Measurements from ENCODE around the gene TIMELESS.
"Not testable (repeated sequence)": the region's sequence is repeated elsewhere in the genome, so short reads cannot be mapped to it uniquely, and the experiment has no call there.

Gene TIMELESS

GRCh38 chr12:56462565-56462964 lies 13.3 kb upstream of the TIMELESS start:
- DNase-seq (ENCODE audit: low spot score) = no peak

- DNase-seq (ENCODE audit: low spot score) = peak; percentile 33
Observed at GRCh38 chr12:56461235-56462159, 12.3 kb upstream of the TIMELESS start.

DNA sequence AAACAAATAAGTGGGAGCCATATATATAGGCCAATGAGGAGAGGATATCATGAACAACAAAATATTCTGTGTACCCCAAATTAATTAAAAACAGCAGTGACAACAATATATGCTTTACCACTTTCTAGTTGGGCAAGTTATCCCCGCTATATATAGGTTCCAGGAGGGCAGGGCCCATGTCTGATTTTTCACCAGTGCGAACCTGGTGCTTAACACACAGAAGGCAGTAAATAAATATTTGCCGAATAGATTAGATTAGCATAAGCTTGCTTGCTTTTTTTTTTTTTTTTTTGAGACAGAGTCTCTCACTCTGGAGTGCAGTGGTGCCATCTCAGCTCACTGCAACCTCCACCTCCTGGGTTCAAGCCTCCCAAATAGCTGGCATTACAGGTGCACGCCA lies 8.6 kb upstream of the TIMELESS start:
- no peak for DNase-seq (ENCODE audit: low spot score)

DNA sequence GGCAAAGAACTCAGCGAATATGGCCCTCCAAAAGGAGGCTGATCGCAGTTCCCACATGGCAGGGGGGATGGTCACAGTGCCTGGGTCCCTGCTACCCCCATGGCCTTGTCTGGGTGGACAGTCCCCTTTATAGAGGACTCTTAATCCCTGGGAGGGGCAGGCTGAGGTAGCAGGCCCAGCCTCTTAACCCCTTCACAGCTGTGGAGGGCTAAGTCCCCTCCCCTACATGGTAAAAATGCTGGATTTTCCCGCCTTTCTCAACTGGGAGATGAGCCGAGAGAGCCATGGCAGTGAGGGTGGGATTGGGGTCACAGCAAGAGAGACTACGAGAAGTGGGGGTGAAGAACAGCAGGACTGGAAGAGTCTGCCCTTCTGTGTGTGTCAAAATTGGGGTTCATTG lies 5.3 kb upstream of the TIMELESS start, which contains the start of gene MIP:
MIP (minus strand) TSS at position 101 of the 400 bp plus-strand sequence; CDS start at position 57, 44 bp downstream.
- DNase-seq (ENCODE audit: low spot score) = no peak

GRCh38 chr12:56451147-56451546 lies 1.9 kb upstream of the TIMELESS start:
- DNase-seq (ENCODE audit: low spot score) = no peak

DNA sequence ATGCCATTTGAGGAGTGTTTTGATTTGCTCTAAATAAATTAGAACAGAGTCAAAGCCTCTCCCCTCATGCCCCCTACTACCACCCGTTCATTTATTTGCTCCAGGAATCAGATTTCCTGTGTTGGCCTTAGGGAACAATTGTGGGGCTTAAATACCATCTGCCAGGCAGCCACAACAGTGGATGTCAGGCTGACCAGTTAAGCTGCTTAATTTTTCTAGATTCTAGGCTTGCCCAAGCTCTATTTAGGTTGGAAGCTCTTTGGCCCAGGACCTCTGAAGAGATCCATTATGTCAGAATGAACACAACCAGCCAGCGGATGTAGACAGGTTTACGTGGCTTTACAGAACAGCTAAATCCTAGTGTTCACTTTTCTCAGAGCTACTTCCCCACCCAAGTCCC lies 1.0 kb upstream of the TIMELESS start:
- DNase-seq (ENCODE audit: low spot score) = no peak

- no peak for DNase-seq (ENCODE audit: low spot score)
Observed at GRCh38 chr12:56449622-56449984, 377 bp upstream of the TIMELESS start.

DNA sequence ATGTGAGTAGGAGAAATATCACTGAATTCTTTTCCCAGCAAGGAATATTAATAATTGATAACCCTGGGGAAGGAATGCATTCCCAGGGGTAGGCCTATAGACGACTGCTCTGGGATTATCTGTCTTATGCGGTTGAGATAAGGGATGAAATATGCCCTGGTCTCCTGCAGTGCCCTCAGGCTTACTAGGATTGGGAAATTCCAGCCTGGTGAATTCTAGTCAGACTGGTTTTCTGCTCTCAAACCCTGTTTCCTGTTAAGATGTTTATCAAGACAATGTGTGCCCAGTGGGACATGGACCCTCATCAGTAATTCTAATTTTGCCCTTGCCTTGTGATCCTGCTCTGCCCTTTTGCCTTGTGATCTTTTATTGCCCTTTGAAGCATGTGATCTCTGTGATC lies 6.0 kb downstream of the TIMELESS start:
- not testable (repeated sequence) for DNase-seq (ENCODE audit: low spot score)

DNA sequence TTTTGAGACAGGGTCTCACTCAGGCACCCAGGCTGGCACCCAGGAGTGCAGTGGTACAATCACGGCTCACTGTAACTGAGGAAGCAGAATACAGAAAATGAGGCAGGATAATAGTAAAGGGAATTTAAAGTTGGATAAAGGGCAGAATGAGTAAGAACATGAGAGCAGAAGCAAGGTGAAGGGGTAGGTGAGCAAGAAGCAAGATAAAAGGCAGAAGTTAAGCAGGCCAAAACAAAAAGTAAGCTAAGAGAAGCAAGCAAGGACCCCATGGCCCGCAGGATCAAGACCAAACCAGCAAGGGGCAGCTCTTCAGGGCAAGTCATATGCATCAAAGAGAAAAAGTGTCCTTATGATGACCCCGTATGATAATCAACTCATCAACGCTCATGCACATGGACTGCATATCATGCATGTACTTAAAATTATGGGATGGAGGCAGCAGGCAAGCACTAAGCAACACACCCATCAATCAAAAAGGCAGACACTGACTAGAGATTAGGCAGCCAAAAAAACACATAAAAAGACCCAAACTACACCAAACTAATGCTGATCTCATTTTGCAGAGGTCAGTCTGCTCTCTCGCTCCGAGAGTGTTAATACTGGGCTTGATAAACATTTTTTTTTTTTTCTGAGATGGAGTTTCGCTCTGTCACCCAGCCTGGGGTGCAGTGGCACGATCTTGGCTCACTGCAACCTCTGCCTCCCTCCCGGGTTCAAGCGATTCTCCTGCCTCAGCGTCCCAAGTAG lies 11.6 kb downstream of the TIMELESS start:
- no peak for DNase-seq (ENCODE audit: low spot score)

- DNase-seq (ENCODE audit: low spot score) = no peak
Observed at GRCh38 chr12:56434828-56435227, 14.4 kb downstream of the TIMELESS start.

GRCh38 chr12:56431850-56432249 lies 17.4 kb downstream of the TIMELESS start:
- DNase-seq (ENCODE audit: low spot score) = no peak

GRCh38 chr12:56431288-56431687 lies 17.9 kb downstream of the TIMELESS start:
- DNase-seq (ENCODE audit: low spot score) = no peak

DNA sequence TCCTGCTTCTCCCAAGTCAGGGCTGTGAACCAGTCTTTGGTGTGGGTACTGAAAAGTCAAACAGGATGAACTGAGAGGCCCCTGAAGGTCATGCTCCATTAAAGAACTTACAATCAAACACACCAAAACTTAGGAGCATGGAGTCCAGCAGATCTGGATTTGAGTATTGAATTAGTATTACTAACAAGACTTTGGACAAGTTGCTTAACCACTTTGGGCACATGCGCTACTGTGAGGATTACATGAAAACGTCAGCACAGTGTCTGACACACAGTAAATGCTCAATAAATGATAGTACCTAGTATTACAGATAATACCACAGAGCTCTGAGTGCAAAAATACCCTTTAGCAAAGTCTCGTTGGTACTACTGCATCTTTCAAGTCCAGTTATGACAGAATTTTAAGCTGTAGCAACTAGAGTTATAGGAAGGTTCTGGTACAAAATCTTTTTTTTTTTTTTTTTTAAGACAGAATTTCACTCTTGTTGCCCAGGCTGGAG lies 23.2 kb downstream of the TIMELESS start:
- DNase-seq (ENCODE audit: low spot score) = no peak

GRCh38 chr12:56425193-56425592 lies 24.0 kb downstream of the TIMELESS start:
- no peak for DNase-seq (ENCODE audit: low spot score)

GRCh38 chr12:56420411-56420810 lies 28.8 kb downstream of the TIMELESS start:
- DNase-seq (ENCODE audit: low spot score) = no peak

- no peak for DNase-seq (ENCODE audit: low spot score)
Observed at GRCh38 chr12:56417739-56418138, 31.5 kb downstream of the TIMELESS start.

DNA sequence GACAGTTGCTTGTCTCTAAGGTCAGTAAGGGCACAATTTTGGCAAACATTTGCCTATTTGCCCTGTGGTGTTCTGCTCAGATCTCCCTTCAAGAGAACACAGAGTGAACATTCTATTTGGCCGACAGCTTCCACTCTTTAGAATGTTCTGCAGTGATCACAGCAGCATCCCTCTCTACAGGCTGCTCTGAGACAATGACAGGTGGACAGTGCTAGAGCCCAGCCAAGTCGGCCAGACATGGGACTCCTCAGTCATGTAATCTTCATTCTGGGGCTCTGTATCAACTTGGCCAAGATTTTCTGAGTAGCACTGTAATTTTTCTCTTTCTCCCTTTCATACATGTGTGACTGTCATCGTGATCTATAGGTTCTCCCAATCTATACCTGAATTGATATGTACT lies 34.8 kb downstream of the TIMELESS start:
- no peak for DNase-seq (ENCODE audit: low spot score)

DNA sequence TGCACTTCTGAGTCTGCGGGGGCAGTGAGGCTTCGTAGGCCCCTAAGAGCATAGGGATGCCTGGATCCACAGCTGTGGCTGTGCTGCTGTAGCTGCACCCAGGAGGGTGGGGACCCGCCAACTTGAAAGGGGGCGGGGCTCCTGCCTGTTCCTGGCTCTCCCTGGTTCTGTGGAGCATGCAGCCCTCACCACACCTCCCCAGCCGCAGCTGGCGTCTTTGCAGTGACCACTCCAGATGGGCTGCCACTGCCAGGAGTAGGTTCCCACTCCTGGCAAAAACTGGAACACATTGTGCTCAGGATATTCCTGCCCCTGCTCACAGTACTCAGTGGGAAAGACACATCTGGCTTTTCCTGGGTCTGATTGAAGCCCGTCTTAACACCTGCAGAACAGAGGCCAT lies 35.8 kb downstream of the TIMELESS start:
- no peak for DNase-seq (ENCODE audit: low spot score)

DNA sequence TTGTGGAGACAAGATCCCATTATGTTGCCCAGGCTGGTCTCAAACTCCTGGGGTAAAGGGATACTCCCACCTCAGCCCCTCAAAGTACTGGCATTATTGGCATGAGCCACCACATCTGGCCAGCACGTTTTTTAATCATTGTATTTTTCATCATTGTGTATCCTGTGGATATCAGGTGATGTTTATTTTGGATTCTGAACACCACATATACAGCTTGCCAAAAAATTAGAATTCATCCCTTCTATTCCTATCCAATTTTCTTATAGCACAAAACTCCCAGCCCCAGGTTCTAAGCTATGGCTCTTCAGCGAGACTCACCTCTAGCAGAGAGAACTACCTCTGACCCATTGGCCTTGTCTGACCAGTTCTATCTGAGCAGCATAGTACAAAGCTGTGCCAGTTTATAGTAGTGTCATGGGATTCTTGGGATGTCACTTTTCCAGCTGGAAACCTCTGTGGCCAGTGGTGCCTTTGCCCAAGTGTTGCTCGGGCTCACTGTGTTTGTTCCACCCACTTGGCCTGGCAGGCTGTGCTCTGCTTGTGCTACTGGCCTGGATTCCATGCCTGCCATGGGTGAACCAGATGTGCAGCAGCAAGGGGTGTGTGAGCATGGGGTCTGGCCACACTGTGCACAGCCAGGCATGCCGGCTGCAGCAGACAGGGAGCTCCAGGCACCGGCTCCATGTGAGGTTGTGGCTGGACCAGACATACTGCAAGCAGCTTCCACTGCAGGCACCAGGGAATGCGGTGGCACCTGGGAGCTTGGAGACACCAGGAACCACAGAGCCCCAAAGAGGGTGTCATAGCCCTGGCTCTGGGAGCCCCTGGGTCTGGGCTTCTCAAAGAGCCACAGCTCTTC lies 37.2 kb downstream of the TIMELESS start:
- DNase-seq (ENCODE audit: low spot score) = no peak

DNA sequence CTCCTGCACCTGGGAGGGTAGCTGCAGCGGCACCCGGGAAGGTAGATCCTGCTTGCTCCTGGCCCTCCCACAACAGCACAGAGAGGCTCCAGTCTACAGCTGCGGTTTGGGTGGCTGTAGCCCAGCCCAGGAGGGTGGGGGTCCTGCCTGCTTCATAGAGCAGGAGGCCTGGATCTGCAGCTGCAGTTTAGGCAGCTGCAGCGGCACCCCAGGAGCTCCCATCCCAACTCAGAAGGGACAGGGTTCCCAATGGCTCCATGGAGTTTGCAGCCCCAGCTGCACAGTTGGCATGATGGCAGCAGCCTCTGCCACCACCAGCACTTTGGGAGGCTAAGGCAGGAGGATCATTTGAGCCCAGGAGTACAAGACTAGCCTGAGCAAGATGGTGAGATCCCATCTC lies 38.5 kb downstream of the TIMELESS start:
- DNase-seq (ENCODE audit: low spot score) = no peak

DNA sequence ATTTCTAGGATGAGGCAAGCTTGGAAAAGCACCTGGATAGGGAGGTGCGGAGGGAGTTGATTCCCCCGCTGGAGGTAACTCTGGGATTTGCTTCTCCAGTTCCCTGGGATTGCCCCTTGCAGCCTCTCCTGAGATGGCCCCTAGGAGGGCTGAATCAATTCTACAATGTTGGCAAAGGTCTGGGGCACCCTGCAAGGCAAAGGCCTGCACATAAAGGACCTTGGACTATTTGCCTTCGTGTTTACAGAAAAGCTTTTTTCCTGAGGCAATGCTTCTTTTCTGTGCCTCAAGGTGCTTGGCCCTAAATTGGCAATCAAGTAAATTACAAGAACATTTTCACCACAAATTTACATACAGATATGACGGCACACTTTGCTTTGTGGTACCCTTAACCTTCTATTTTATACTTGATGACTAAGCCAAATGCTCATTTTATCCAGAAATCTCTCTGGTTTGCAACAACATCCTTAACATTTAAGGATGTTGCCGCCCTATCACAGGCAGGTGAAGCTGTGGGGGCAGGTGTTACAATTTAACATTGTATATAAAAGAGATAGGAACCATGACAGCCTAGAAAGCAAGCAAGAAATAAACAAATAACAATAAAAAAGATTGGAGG lies 40.3 kb downstream of the TIMELESS start:
- no peak for DNase-seq (ENCODE audit: low spot score)

DNA sequence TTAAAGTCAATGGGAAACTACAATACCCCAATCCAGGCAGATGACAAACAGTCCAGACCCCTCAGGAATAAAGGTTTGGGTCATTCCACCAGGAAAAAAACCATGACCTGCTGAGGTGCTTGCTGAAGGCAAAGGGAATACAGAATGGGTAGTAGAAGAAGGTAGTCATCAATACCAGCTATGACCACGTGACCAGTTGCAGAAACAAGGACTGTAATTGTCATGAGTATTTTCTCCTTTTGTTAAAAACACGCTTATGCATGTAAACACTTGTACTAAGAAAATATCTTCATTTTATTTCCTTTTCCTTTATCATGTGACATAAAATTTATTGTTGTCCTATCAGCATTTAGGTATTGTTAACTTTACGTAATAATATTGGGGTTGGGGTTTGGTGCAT lies 45.0 kb downstream of the TIMELESS start:
- DNase-seq (ENCODE audit: low spot score) = not testable (repeated sequence)
